Liver (tissue), 9 donors: ENCODE measurements around the gene FBF1. TPM values are rescaled to one million over a fixed set of nuclear protein-coding genes. Genes with fewer than 3 reads are reported as not detected.

ENCODE experiments used
- DNase-seq: peaks from one replicate; pipeline ENCODE4 v3.0.0-alpha.2; 2017; ENCODE audit warnings: low spot score
- H3K27ac ChIP-seq, 2 donors: one replicate each; pipeline ENCODE4 v1.7.0; 2013; ENCODE audit warnings: inconsistent platforms in 2 of 2, low read length in 2 of 2, control low read depth in 1 of 2, low read depth in 1 of 2, mild to moderate bottlenecking in 1 of 2
- H3K27me3 ChIP-seq, 4 donors: one replicate each; pipeline versions ENCODE4 v1.6.1 to v1.7.0; 2013; ENCODE audit warnings: low read length in 3 of 4, inconsistent platforms in 1 of 4, mild to moderate bottlenecking in 1 of 4, moderate library complexity in 1 of 4; ENCODE audit not compliant: control insufficient read depth in 4 of 4, insufficient read depth in 4 of 4
- H3K36me3 ChIP-seq, 4 donors: one replicate each; pipeline versions ENCODE4 v1.6.1 to v1.7.0; 2013; ENCODE audit warnings: low read length in 3 of 4, mild to moderate bottlenecking in 3 of 4, low read depth in 1 of 4, moderate library complexity in 1 of 4; ENCODE audit not compliant: control insufficient read depth in 4 of 4, insufficient read depth in 3 of 4
- H3K4me1 ChIP-seq, 4 donors: one replicate each; pipeline versions ENCODE4 v1.6.1 to v1.7.0; 2013; ENCODE audit warnings: low read length in 3 of 4, mild to moderate bottlenecking in 3 of 4, moderate library complexity in 1 of 4; ENCODE audit not compliant: control insufficient read depth in 4 of 4, insufficient read depth in 4 of 4
- H3K4me3 ChIP-seq, 3 donors: one replicate each; pipeline versions ENCODE4 v1.6.1 to v1.7.0; 2013; ENCODE audit warnings: low read length in 3 of 3, control low read depth in 1 of 3, low read depth in 1 of 3, mild to moderate bottlenecking in 1 of 3
- H3K9ac ChIP-seq, 2 donors: one replicate each; pipeline ENCODE4 v1.7.0; 2013; ENCODE audit warnings: low read length in 2 of 2, mild to moderate bottlenecking in 2 of 2, moderate library complexity in 2 of 2, control low read depth in 1 of 2, low read depth in 1 of 2
- H3K9me3 ChIP-seq, 4 donors: one replicate each; pipeline versions ENCODE4 v1.6.1 to v1.7.0; 2013; ENCODE audit warnings: low read length in 3 of 4; ENCODE audit not compliant: control insufficient read depth in 4 of 4
- ATF3 ChIP-seq: IDR thresholded peaks from 2 replicates; pipeline ENCODE4 v1.6.1; 2016; ENCODE audit warnings: antibody characterized with exemption
- CTCF ChIP-seq: fragments of 150-350 bp; IDR thresholded peaks from 2 replicates; pipeline ENCODE4 v1.5.1; 2017; ENCODE audit warnings: improper control_type of control experiment, low read depth, low read length; ENCODE audit not compliant: missing input control
- EGR1 ChIP-seq, 2 donors: IDR thresholded peaks; 2 replicates each; pipeline ENCODE4 v1.6.1; 2016 to 2018; ENCODE audit warnings: antibody characterized with exemption in 2 of 2, low read depth in 2 of 2
- FOXA1 ChIP-seq: IDR thresholded peaks from 2 replicates; pipeline ENCODE4 v1.6.1; 2016; ENCODE audit warnings: antibody characterized with exemption
- FOXA2 ChIP-seq: IDR thresholded peaks from 2 replicates; pipeline ENCODE4 v1.6.1; 2016; ENCODE audit warnings: antibody characterized with exemption
- GABPA ChIP-seq, 2 donors: IDR thresholded peaks in 1 of 2; conservative IDR thresholded peaks in 1 of 2; 2 replicates each; pipeline ENCODE4 v1.6.1; 2016; ENCODE audit warnings: antibody characterized with exemption in 2 of 2, mild to moderate bottlenecking in 1 of 2, moderate library complexity in 1 of 2
- HNF4A ChIP-seq, 2 donors: conservative IDR thresholded peaks; 2 replicates each; pipeline ENCODE4 v1.6.1; 2016; ENCODE audit warnings: antibody characterized with exemption in 2 of 2, mild to moderate bottlenecking in 2 of 2
- HNF4G ChIP-seq: IDR thresholded peaks from 2 replicates; pipeline ENCODE4 v1.6.1; 2016; ENCODE audit warnings: antibody characterized with exemption
- JUND ChIP-seq, 2 donors: IDR thresholded peaks; 2 replicates each; pipeline ENCODE4 v1.6.1; 2016; ENCODE audit warnings: antibody characterized with exemption in 2 of 2
- MAX ChIP-seq: IDR thresholded peaks from 2 replicates; pipeline ENCODE4 v1.6.1; 2016; ENCODE audit warnings: antibody characterized with exemption
- NR2F2 ChIP-seq: IDR thresholded peaks from 2 replicates; pipeline ENCODE4 v1.6.1; 2016; ENCODE audit warnings: antibody characterized with exemption
- RAD21 ChIP-seq, 2 donors: IDR thresholded peaks; 2 replicates each; pipeline ENCODE4 v1.6.1; 2016; ENCODE audit warnings: antibody characterized with exemption in 2 of 2, mild to moderate bottlenecking in 2 of 2
- REST ChIP-seq: IDR thresholded peaks from 2 replicates; pipeline ENCODE4 v1.6.1; 2016; ENCODE audit warnings: antibody characterized with exemption, mild to moderate bottlenecking
- RXRA ChIP-seq, 2 donors: IDR thresholded peaks; 2 replicates each; pipeline ENCODE4 v1.6.1; 2017 to 2018; ENCODE audit warnings: antibody characterized with exemption in 2 of 2, mild to moderate bottlenecking in 1 of 2
- SP1 ChIP-seq: IDR thresholded peaks from 2 replicates; pipeline ENCODE4 v1.6.1; 2018; ENCODE audit warnings: antibody characterized with exemption, mild to moderate bottlenecking
- TAF1 ChIP-seq: conservative IDR thresholded peaks from 2 replicates; pipeline ENCODE4 v1.6.1; 2016; ENCODE audit warnings: antibody characterized with exemption, mild to moderate bottlenecking
- YY1 ChIP-seq: IDR thresholded peaks from 2 replicates; pipeline ENCODE4 v1.6.1; 2016; ENCODE audit warnings: antibody characterized with exemption, mild to moderate bottlenecking
- ZBTB33 ChIP-seq: IDR thresholded peaks from 2 replicates; pipeline ENCODE4 v1.6.1; 2016; ENCODE audit warnings: antibody characterized with exemption
- WGBS: extraction: QIAGEN DNeasy Blood & Tissue Kit; methylation state at CpG from one replicate; pipeline ENCODE4 v1.1.7; 2013; 5-methylcytosine and 5-hydroxymethylcytosine counted together
- polyA plus RNA-seq, 2 donors: library from polyadenylated mRNA; stranded (reverse) in 1 of 2; unstranded in 1 of 2; fragments of 200-250 nt in 1 of 2; fragments of >200 nt in 1 of 2; fragmentation: Nextera tagmentation in 1 of 2; extraction: Ambion mirVana in 1 of 2; gene quantifications; one replicate each; pipeline versions ENCODE4 v1.2.1 to v1.2.3, GENCODE V29; 2013 to 2015
- total RNA-seq, 2 donors: library from RNA; depleted of rRNA; stranded (reverse); fragments of >200 nt; gene quantifications; one replicate each; pipeline ENCODE4 v1.2.3, GENCODE V29; 2014
- donor health status: healthy.
- donor health status: healthy.
- donor health status: healthy.
- donor health status: healthy.
- donor health status: healthy.

Gene FBF1
- total and polyA plus RNA-seq, 4 donors: 0.39 to 5.6 (median 1.7) TPM

- 81% methylated on average over 9 of the region's 9 CpGs for WGBS
- no peak overlapping the region for H3K9ac ChIP-seq
- no peaks in the 10 kb centered on the region for H3K9me3 ChIP-seq
- H3K4me3 ChIP-seq: no peak overlapping the region
- TF ChIP-seq ZBTB33 (no peak), TAF1 (no peak), RAD21 (IDR thresholded peaks at IDR 0.05) (no peak), MAX (no peak), REST (no peak), JUND (IDR thresholded peaks at IDR 0.05) (no peak), FOXA2 (no peak), ATF3 (no peak), CTCF (no peak), GABPA (IDR thresholded peaks at IDR 0.05 in 1 of 2, conservative IDR thresholded peaks at IDR 0.05 in 1 of 2) (no peak), HNF4A (conservative IDR thresholded peaks at IDR 0.05) (no peak), NR2F2 (no peak), YY1 (no peak), SP1 (no peak), FOXA1 (no peak), RXRA (IDR thresholded peaks at IDR 0.05) (no peak), HNF4G (no peak), EGR1 (IDR thresholded peaks at IDR 0.05; ENCODE audit: low read depth in 2 of 2) (no peak)
- DNase-seq: no peak
- no peak overlapping the region for H3K27ac ChIP-seq
- H3K4me1 ChIP-seq: peaks cover 0 to 2% (median 0%) of the 10 kb centered on the region in 4 donors
- H3K27me3 ChIP-seq: no peaks in the 10 kb centered on the region
- no peaks in the 10 kb centered on the region for H3K36me3 ChIP-seq
Measured at GRCh38 chr17:75861927-75862317, 78.9 kb downstream of the FBF1 start.

Other genes with a start within 250 kb of the FBF1 start
- gene ITGB4, start 219.6 kb downstream of the FBF1 start, total RNA-seq: 1 to 10 TPM in 1 of 2 donors, under 1 TPM in 1; 0.42 to 1.2 TPM
- 1 to 10 TPM; 1.3 to 1.4 TPM for gene ITGB4, start 219.6 kb downstream of the FBF1 start, polyA plus RNA-seq
- gene GALK1, start 175.8 kb downstream of the FBF1 start, total RNA-seq: 100 to 1,000 TPM in 1 of 2 donors, 10 to 100 TPM in 1; 80.3 to 111 TPM
- 100 to 1,000 TPM in 1 of 2 donors, 10 to 100 TPM in 1; 59.0 to 230 TPM for gene GALK1, start 175.8 kb downstream of the FBF1 start, polyA plus RNA-seq
- 10 to 100 TPM; 11.5 to 16.4 TPM for gene UNK, start 156.2 kb downstream of the FBF1 start, total RNA-seq
- gene UNK, start 156.2 kb downstream of the FBF1 start, polyA plus RNA-seq: 1 to 10 TPM; 4.0 to 6.4 TPM
- gene UNC13D, start 96.6 kb downstream of the FBF1 start, total RNA-seq: 10 to 100 TPM; 10.3 to 22.9 TPM
- gene UNC13D, start 96.6 kb downstream of the FBF1 start, polyA plus RNA-seq: 1 to 10 TPM; 2.1 to 4.9 TPM
- gene WBP2, start 85.7 kb downstream of the FBF1 start, total RNA-seq: 10 to 100 TPM; 29.0 to 32.5 TPM
- 10 to 100 TPM; 70.7 to 99.4 TPM for gene WBP2, start 85.7 kb downstream of the FBF1 start, polyA plus RNA-seq
- gene TRIM47, start 62.5 kb downstream of the FBF1 start, total RNA-seq: 10 to 100 TPM in 1 of 2 donors, 1 to 10 TPM in 1; 6.9 to 15.4 TPM
- 10 to 100 TPM; 12.2 to 18.5 TPM for gene TRIM47, start 62.5 kb downstream of the FBF1 start, polyA plus RNA-seq
- gene TRIM65, start 44.1 kb downstream of the FBF1 start, total RNA-seq: 1 to 10 TPM; 7.7 to 8.6 TPM
- gene TRIM65, start 44.1 kb downstream of the FBF1 start, polyA plus RNA-seq: 1 to 10 TPM; 1.5 to 5.3 TPM
- 10 to 100 TPM; 23.0 to 43.9 TPM for gene MRPL38, start 36.2 kb downstream of the FBF1 start, total RNA-seq
- 10 to 100 TPM; 57.1 to 63.9 TPM for gene MRPL38, start 36.2 kb downstream of the FBF1 start, polyA plus RNA-seq
- gene ACOX1, start 38.1 kb upstream of the FBF1 start, total RNA-seq: 100 to 1,000 TPM in 1 of 2 donors, 10 to 100 TPM in 1; 81.1 to 293 TPM
- gene ACOX1, start 38.1 kb upstream of the FBF1 start, polyA plus RNA-seq: 10 to 100 TPM; 33.3 to 45.7 TPM
- gene TEN1, start 38.2 kb upstream of the FBF1 start, total RNA-seq: 10 to 100 TPM; 12.0 to 18.3 TPM
- 10 to 100 TPM; 14.6 to 30.0 TPM for gene TEN1, start 38.2 kb upstream of the FBF1 start, polyA plus RNA-seq
- gene CDK3, start 59.8 kb upstream of the FBF1 start, total RNA-seq: 1 to 10 TPM; 1.5 to 6.3 TPM
- gene CDK3, start 59.8 kb upstream of the FBF1 start, polyA plus RNA-seq: 1 to 10 TPM; 2.6 TPM
- under 1 TPM in 1 of 2 donors, not detected in 1; 0.33 TPM for gene EVPL, start 86.3 kb upstream of the FBF1 start, total RNA-seq
- gene EVPL, start 86.3 kb upstream of the FBF1 start, polyA plus RNA-seq: under 1 TPM; 0.03 to 0.21 TPM
- gene SRP68, start 131.5 kb upstream of the FBF1 start, total RNA-seq: 10 to 100 TPM; 22.4 to 36.7 TPM
- 10 to 100 TPM; 17.7 to 34.9 TPM for gene SRP68, start 131.5 kb upstream of the FBF1 start, polyA plus RNA-seq
- under 1 TPM in 1 of 2 donors, not detected in 1; 0.08 TPM for gene GALR2, start 133.7 kb upstream of the FBF1 start, total RNA-seq
- under 1 TPM; 0.14 to 0.22 TPM for gene GALR2, start 133.7 kb upstream of the FBF1 start, polyA plus RNA-seq
- gene ZACN, start 138.1 kb upstream of the FBF1 start, total RNA-seq: not detected
- 1 to 10 TPM in 1 of 2 donors, under 1 TPM in 1; 0.35 to 1.9 TPM for gene ZACN, start 138.1 kb upstream of the FBF1 start, polyA plus RNA-seq
- 10 to 100 TPM; 45.3 to 64.8 TPM for gene EXOC7, start 162.7 kb upstream of the FBF1 start, total RNA-seq
- gene EXOC7, start 162.7 kb upstream of the FBF1 start, polyA plus RNA-seq: 10 to 100 TPM; 28.0 to 31.1 TPM
- 1 to 10 TPM in 1 of 2 donors, under 1 TPM in 1; under 0.01 to 1.5 TPM for gene FOXJ1, start 200.2 kb upstream of the FBF1 start, total RNA-seq
- not detected for gene FOXJ1, start 200.2 kb upstream of the FBF1 start, polyA plus RNA-seq